ENCODE measurements around the gene ARHGEF9.
"Not testable (repeated sequence)": the region's sequence is repeated elsewhere in the genome, so short reads cannot be mapped to it uniquely, and the experiment has no call there.

The ARHGEF9 gene

DNA sequence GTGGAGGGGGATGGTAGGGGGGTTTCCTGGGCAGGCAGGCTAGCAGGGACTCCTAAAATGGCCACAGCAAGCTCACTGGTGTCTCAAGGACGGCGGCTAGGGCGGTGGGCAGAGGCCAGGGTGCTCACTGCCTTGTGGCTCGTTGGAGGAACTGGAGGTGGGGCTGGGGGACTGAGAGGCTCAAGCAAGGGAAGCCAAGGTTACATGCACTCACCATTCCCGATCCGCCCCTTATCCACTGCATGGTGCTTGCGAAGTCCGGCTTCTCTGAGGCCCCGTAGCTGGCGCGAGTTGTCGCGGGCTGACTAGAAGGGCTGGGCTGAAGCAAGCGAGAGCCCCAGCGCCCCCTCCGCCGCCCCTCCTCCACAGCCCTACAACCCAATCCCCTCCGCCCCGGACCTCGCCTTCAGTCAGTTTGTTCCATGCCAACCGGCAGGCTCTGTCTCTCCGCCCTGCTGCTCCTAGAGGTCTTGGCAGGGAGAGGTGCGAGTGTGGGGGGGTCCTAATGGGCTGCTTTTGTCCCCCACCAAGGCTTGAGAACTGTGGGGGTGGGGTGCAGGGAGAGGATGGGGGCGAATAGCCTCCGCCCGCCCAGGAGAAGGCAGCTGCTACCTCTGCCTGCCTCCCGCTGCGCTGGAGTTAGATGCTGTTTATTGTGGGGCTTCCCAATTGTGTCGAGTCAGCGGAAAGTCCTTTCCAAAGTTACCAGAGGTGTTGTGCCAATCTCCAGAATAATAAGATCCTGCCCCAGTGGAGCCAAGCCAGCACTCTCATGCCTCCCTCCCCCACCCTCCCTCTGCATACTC lies at the start of gene ARHGEF9:
ARHGEF9 (minus strand) TSS at position 313 of the 806 bp plus-strand sequence; CDS start at position 244, 69 bp downstream.
- peak; percentile 4 for DNase-seq

DNA sequence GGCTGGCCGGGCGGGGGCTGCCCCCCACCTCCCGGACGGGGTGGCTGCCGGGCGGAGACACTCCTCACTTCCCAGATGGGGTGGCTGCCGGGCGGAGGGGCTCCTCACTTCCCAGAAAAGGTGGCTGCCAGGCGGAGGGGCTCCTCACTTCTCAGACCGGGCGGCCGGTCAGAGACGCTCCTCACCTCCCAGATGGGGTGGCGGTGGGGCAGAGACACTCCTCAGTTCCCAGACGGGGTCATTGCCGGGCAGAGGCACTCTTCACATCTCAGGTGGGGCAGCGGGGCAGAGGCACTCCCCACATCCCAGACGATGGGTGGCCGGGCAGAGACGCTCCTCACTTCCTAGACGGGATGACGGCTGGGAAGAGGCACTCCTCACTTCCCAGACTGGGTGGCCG lies 40.4 kb upstream of the ARHGEF9 start:
- not testable (repeated sequence) for DNase-seq

DNA sequence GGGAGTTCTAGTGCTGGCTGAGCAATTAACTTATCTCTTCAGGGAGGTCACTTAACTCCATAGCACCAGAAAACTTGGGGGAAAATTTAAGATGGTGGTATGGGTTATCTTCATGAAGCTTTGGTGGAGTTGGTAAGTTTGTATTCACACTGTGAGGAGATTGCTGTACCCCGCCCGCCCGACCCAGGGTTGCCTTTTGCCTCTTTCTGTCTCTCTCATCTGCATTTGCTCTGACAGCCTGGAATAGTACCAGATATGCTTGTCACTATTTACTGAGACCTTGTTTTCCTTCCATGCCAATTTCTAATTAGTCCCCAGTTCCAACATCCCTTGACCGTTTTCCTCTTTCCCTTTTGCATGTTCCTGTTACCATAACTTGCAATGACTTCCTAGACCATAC lies 33.1 kb upstream of the ARHGEF9 start:
- DNase-seq: no peak

DNA sequence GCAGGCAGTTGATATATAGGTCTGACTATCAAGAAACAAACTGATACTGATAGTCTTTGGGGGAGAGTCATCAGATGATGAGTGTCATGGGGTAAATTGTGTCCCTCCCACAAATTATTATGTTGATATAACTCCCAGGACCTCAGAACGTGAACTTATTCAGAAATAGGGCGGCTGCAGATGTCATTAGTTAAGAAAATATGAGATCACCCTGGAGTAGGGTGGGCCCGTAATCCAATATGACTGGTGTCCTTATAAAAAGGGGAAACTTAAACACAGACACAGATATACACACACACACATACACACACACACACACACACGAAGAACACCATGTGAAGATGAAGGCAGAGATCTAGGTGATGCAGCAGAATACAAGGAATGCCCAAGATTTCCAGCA lies 32.7 kb upstream of the ARHGEF9 start:
- DNase-seq: no peak

DNA sequence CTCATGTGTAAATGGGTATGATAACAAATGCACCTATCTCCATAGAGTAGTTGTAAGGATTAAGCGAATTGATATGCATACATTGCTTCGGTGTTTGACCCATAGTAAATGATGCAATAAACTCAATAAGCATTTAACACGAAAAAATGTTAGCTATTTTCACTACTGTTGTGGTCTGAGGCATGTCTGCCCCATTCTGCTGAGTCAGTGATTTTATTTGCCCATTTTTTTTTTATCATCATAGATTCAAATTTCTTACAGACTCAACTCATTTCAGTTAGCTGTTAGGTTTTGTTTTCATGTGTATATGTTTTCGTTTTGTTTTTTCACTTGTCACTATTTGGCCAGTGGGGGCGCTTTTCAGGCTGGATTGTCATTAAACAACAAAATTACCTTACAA lies 27.8 kb upstream of the ARHGEF9 start:
- DNase-seq: peak; percentile 0

DNA sequence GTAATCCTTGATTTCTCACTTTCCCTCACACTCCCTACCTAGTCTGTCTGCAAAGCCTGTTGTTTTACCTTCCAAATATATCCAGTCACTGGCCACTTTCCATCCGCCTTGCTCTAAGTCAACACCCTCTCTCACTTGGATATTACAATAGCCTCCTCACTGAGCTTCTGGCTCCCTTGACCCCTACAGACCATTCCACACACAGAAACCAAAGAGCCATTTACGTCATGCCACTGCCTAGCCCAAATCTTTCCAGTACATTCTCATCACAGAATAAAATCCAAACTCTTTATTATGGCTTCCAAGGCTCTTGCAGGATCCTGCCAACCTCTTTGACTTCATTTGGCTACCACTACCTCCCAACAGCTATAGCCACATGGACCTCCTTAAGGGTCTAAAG lies 25.7 kb upstream of the ARHGEF9 start:
- DNase-seq: no peak

GRCh38 chrX:63809173-63809572 lies 24.2 kb upstream of the ARHGEF9 start:
- no peak for DNase-seq

DNA sequence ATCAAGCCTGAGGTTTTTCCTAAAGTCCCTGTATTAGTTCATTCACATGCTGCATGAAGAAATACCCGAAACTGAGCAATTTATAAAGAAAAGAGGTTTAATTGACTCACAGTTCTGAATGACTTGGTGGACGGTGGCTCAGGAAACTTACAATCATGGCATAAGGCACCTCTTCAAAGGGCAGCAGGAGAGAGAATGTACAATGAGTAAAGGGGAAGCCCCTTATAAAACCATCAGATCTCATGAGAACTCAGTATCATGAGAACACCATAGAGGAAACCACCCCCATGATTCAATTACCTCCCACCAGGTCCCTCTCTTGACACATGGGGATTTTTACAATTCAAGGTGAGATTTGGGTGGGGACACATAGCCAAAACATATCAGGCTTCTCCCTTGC lies 10.4 kb upstream of the ARHGEF9 start:
- DNase-seq: not testable (repeated sequence)

GRCh38 chrX:63785708-63786040 lies 660 bp upstream of the ARHGEF9 start:
- no peak for DNase-seq

DNA sequence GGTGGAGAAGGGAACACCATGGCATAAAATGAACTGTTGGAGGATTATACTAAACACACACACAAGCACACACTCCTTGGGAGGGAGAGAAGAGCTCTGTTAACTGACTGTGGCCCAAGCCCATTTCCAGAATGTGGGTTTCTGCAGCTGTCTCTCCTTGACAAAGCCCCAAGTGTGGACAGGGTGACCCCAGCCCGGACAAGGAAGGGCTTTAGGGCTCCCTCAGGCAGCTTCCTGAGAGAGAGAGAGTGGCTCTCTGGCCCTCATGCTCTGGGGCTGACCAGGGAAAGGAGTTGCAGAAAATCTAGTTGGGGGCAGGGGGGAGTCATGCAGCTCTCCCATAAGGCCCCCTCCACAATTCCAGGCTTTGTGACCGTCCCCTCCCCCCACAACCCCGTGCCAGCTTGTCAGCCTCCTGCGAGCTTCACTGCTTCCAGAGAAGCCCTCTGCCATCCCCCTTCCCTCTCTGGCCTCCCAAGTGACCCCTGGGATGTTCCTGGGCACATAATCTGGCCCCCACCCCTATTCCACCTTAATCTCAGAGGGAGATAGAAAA lies 590 bp downstream of the ARHGEF9 start:
- DNase-seq: no peak

- DNase-seq: no peak
These were observed 2.5 kb downstream of the ARHGEF9 start for GRCh38 chrX:63782515-63782914.

DNA sequence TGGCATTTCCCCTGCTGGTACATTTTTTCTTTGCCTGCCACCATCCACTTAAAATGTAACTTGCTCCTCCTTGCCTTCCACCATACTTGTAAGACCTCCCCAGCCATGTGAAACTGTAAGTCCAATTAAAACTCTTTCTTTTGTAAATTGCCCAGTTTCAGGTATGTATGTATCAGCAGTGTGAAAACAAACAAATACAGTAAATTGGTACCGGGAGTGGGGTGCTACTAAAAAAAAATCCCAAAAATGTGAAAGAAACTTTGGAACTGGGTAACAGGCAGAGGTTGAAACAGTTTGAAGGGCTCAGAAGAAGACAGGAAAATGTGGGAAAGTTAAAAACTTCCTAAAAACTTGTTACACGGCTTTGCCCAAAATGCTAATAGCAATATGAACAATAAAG lies 16.3 kb downstream of the ARHGEF9 start:
- DNase-seq: no peak

- no peak for DNase-seq
These were observed 19.3 kb downstream of the ARHGEF9 start for GRCh38 chrX:63765712-63766111.

- peak; percentile 16 for DNase-seq
These were observed 20.1 kb downstream of the ARHGEF9 start for GRCh38 chrX:63764946-63765345.

- DNase-seq: no peak
These were observed 23.4 kb downstream of the ARHGEF9 start for GRCh38 chrX:63761639-63762038.

GRCh38 chrX:63758011-63758410 lies 27.0 kb downstream of the ARHGEF9 start:
- no peak for DNase-seq

DNA sequence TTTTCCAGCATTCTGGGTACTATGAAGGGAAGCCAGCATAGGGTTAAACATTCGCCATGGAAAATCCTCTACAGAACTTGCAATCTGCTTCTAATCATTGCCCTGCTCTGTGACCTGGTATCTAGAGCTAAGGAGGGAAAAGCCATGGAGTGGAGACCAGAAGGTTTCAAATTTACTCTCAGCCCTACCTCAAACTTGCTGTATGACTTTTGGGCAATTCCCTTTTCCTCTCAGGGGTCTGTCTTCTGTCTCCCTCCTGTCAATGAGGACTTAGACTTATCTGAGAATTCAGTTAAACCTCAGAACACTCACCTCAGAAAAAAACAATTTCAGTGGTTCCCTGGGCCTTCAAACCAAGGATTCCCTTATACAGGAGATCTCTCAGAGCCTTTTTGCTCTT lies 29.1 kb downstream of the ARHGEF9 start:
- no peak for DNase-seq

- peak; percentile 95 for DNase-seq
These were observed 30.0 kb downstream of the ARHGEF9 start for GRCh38 chrX:63754860-63755579.

DNA sequence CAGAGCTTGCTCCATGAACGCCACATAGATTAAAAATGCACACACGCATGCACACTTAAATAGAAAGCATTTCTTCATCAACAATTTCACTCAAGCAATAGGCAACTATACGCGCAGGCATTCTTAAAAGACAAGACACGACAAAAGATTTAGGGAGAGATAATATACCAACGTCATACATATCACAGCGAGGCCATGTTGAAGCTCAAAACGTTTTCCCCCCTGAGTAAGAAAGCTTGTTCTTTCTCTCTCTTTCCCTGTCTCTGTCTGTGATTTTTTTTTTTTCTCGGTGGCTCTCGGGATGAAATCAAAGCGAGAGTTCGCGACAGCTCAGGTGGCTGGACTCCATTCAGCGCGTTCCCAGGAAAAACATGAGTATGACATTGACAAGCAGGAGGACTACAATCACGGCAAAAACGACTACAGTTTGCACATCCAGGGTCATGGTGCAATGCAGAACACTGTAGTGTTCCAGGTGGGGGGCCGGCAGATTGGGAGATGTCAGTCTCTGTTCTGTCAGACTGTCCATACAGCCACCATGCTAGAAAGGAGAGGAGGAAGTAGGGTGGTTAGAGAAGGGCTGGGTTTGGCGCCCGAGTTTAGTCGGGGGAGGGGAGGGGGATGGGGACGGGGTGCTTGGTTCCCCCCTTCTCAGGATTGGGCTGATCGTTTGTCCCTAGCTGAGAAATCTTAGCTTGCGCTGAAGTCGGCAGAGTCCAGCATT lies 30.7 kb downstream of the ARHGEF9 start:
- no peak for DNase-seq

GRCh38 chrX:63751481-63751880 lies 33.5 kb downstream of the ARHGEF9 start:
- DNase-seq: no peak

DNA sequence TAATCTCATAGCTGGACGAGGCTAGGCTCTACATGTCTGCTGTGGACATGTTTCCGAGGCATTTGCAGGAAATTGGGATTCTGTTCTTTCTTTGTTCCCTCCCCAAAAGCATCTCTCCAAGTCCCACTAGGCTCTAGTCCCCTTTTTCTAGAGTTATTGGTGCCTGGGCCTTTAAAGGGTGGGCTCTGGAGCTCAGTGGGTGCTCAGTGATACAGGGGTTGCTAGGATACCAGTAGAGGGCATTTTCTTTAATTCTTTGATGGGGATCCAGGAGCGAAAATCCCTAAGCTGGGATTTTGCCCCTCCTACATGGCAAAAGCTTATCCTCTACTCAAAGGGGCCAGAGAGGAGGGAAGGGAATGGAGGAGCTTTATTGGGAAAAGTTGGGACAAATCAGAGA lies 34.2 kb downstream of the ARHGEF9 start:
- no peak for DNase-seq

DNA sequence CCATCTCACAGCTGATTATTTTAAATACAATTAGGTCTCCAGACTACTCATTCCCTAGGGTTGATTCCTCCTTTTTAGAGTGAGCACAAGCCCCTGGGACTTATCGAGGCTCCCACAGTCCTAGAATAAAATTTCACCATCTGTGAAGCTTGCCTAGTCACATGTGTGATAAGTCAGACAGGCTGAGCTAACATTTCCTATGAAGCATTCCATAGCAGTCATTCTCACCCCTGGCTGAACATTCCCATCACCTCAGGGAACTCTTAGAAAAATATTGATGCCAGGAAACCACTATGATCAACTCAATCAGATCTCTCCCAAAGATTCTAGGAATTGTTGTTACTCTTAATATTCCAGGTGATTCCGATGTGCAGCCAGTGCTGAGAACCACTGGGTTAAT lies 37.7 kb downstream of the ARHGEF9 start:
- DNase-seq: peak; percentile 55

DNA sequence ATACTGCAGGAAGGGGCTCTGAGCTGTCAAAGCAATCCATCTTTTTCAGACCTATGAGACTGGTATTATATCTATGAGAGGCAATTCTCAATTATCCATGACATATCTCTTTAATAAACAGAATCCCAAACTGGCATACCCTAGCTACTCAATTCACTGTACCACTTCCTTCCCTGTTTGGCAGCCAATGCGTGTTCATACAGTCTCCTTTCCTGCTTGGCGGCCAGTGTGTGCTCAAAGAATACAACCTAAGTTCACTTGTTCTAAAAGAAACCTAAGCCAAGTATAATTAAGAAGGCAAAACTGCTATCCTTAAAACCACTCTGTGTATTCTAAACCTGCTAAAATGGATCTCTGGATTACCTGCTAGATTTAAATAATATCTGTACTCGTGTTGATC lies 38.3 kb downstream of the ARHGEF9 start:
- DNase-seq: no peak

DNA sequence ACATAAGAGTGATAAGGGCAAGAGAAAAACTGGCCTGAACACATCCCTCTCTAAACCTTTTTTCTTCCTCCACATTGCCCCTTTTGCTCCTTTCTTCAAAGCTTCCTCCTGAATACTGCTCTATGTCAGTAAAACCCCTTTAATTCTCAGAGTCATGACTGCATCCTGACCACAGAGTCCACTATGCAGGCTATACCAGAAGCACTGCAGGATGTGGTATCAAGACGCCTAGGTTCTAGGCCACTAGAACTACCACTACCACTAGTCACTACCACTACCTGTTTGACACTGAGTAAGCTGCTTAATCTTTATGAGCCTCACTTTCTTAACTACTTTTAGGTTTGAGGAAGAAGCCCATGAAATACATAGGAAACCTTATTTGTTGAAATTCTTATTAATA lies 38.7 kb downstream of the ARHGEF9 start:
- DNase-seq: no peak

Data from fibroblast of upper back skin (primary cell).